ENCODE measurements around the gene TMEM86B. TPM values are rescaled to one million over a fixed set of nuclear protein-coding genes. Genes with fewer than 3 reads are reported as not detected.

TMEM86B gene
- total RNA-seq, 2 experiments from 2014 or later, result 11.7 to 11.8 TPM

GRCh38 chr19:55275851-55276719 lies 47.5 kb upstream of the TMEM86B start:
- H3K27ac ChIP-seq (ENCODE audit: low read depth in 1 of 2, low read length in 2 of 2), result peak overlapping the region in 1 of 2 donors; percentile 44
- Mint-ChIP-seq H3K36me3 (ENCODE audit: low read depth) (peaks cover 69% of the 10 kb centered on the region), H3K9me3 (no peaks in the 10 kb centered on the region), H3K4me3 (peak overlapping the region; percentile 61), H3K27me3 (no peaks in the 10 kb centered on the region), H3K4me1 (ENCODE audit: low read depth) (peaks cover 28% of the 10 kb centered on the region), H3K27ac (peak overlapping the region; percentile 77)
- peaks cover 35% of the 10 kb centered on the region for H3K4me1 ChIP-seq (ENCODE audit: insufficient read depth, low read length)
- DNase-seq (peak in 3 of 14 experiments; percentile 38 to 76 (median 43)), ATAC-seq (ENCODE audit: poor library complexity) (no peak)
- CTCF ChIA-PET, result no interaction called here
- no peaks in the 10 kb centered on the region for H3K9me3 ChIP-seq (ENCODE audit: control insufficient read depth in 1 of 2, insufficient read depth in 1 of 2, low read length in 2 of 2)
- H3K27me3 ChIP-seq (ENCODE audit: control insufficient read depth in 1 of 2, insufficient read depth in 2 of 2, low read length in 2 of 2), result no peaks in the 10 kb centered on the region
- no peak overlapping the region for H3K4me3 ChIP-seq (ENCODE audit: low read length)
- TF ChIP-seq, protein P1, sequence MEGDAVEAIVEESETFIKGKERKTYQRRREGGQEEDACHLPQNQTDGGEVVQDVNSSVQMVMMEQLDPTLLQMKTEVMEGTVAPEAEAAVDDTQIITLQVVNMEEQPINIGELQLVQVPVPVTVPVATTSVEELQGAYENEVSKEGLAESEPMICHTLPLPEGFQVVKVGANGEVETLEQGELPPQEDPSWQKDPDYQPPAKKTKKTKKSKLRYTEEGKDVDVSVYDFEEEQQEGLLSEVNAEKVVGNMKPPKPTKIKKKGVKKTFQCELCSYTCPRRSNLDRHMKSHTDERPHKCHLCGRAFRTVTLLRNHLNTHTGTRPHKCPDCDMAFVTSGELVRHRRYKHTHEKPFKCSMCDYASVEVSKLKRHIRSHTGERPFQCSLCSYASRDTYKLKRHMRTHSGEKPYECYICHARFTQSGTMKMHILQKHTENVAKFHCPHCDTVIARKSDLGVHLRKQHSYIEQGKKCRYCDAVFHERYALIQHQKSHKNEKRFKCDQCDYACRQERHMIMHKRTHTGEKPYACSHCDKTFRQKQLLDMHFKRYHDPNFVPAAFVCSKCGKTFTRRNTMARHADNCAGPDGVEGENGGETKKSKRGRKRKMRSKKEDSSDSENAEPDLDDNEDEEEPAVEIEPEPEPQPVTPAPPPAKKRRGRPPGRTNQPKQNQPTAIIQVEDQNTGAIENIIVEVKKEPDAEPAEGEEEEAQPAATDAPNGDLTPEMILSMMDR (IDR thresholded peaks at IDR 0.05), result no peak
- peaks cover 33% of the 10 kb centered on the region for H3K36me3 ChIP-seq (ENCODE audit: insufficient read depth, low read length)
- intact Hi-C loops (cut with DNase I, micrococcal nuclease), result no loop called here
- POLR2A ChIA-PET, result interaction anchor here (0.6 to 5.9 kb wide), 2 partner anchors 17 to 22 kb away, joined by 3 to 79 read pairs; partner anchors contain the start of gene PPP6R1

GRCh38 chr19:55273978-55274707 lies 45.6 kb upstream of the TMEM86B start:
- no peak overlapping the region for H3K27ac Mint-ChIP-seq
- no peaks in the 10 kb centered on the region for H3K27me3 Mint-ChIP-seq
- intact Hi-C loops (cut with DNase I, micrococcal nuclease), result no loop called here
- ChIA-PET POLR2A (no interaction called here), CTCF (no interaction called here)
- H3K4me1 Mint-ChIP-seq (ENCODE audit: low read depth), result peaks cover 11% of the 10 kb centered on the region
- Histone ChIP-seq H3K9me3 (ENCODE audit: control insufficient read depth in 1 of 2, insufficient read depth in 1 of 2, low read length in 2 of 2) (no peaks in the 10 kb centered on the region), H3K4me3 (ENCODE audit: low read length) (no peak overlapping the region), H3K4me1 (ENCODE audit: insufficient read depth, low read length) (peaks cover 18% of the 10 kb centered on the region), H3K27me3 (ENCODE audit: control insufficient read depth in 1 of 2, insufficient read depth in 2 of 2, low read length in 2 of 2) (no peaks in the 10 kb centered on the region), H3K36me3 (ENCODE audit: insufficient read depth, low read length) (peaks cover 43% of the 10 kb centered on the region), H3K27ac (ENCODE audit: low read depth in 1 of 2, low read length in 2 of 2) (no peak overlapping the region)
- no peaks in the 10 kb centered on the region for H3K9me3 Mint-ChIP-seq
- H3K4me3 Mint-ChIP-seq, result no peak overlapping the region
- H3K36me3 Mint-ChIP-seq (ENCODE audit: low read depth), result peaks cover 79% of the 10 kb centered on the region
- DNase-seq (no peak), ATAC-seq (ENCODE audit: poor library complexity) (no peak)
- TF ChIP-seq, protein P1 (IDR thresholded peaks at IDR 0.05), result no peak

GRCh38 chr19:55272142-55272541 lies 43.6 kb upstream of the TMEM86B start:
- POLR2A ChIA-PET, result no interaction called here
- CTCF ChIA-PET, result no interaction called here

More at GRCh38 chr19:55272142-55272541, 43.6 kb upstream of the TMEM86B start:
- H3K36me3 ChIP-seq (ENCODE audit: insufficient read depth, low read length), result peaks cover 38% of the 10 kb centered on the region
- Mint-ChIP-seq H3K4me1 (ENCODE audit: low read depth) (peaks cover 11% of the 10 kb centered on the region), H3K27me3 (no peaks in the 10 kb centered on the region), H3K9me3 (no peaks in the 10 kb centered on the region), H3K4me3 (no peak overlapping the region), H3K27ac (no peak overlapping the region), H3K36me3 (ENCODE audit: low read depth) (peaks cover 76% of the 10 kb centered on the region)
- H3K9me3 ChIP-seq (ENCODE audit: control insufficient read depth in 1 of 2, insufficient read depth in 1 of 2, low read length in 2 of 2), result no peaks in the 10 kb centered on the region
- H3K4me1 ChIP-seq (ENCODE audit: insufficient read depth, low read length), result peaks cover 10% of the 10 kb centered on the region
- H3K27me3 ChIP-seq (ENCODE audit: control insufficient read depth in 1 of 2, insufficient read depth in 2 of 2, low read length in 2 of 2), result no peaks in the 10 kb centered on the region
- TF ChIP-seq, protein P1 (IDR thresholded peaks at IDR 0.05), result no peak
- H3K4me3 ChIP-seq (ENCODE audit: low read length), result no peak overlapping the region
- ATAC-seq (ENCODE audit: poor library complexity) (no peak), DNase-seq (no peak)
- intact Hi-C loops (cut with DNase I, micrococcal nuclease), result no loop called here
- no peak overlapping the region for H3K27ac ChIP-seq (ENCODE audit: low read depth in 1 of 2, low read length in 2 of 2)
